ENCODE data around the gene DXO. TPM values are rescaled to one million over a fixed set of nuclear protein-coding genes. Genes with fewer than 3 reads are reported as not detected.

The DXO gene
- total and polyA plus RNA-seq, 2 donors from 2014 or later = 21.3 to 26.0 TPM

GRCh38 chr6:31947864-31948263, 24.1 kb downstream of the DXO start:
- no peaks in the 10 kb centered on the region for H3K27me3 ChIP-seq (ENCODE audit: control insufficient read depth, insufficient read depth, low read length)
- H3K36me3 ChIP-seq (ENCODE audit: control insufficient read depth in 2 of 3, insufficient read depth in 3 of 3, low read length in 3 of 3) = peaks cover 0 to 6% (median 5%) of the 10 kb centered on the region in 3 donors
- no peak overlapping the region for H3K27ac ChIP-seq (ENCODE audit: low read depth in 2 of 2, low read length in 2 of 2)
- no peak overlapping the region for H3K9ac ChIP-seq (ENCODE audit: low read length in 3 of 3)
- FAIRE-seq (no peak), DNase-seq (no peak)
- no peaks in the 10 kb centered on the region for H3K9me3 ChIP-seq (ENCODE audit: control insufficient read depth in 2 of 3, insufficient read depth in 1 of 3, low read length in 3 of 3)
- H3K4me3 ChIP-seq (ENCODE audit: low read length in 3 of 3) = no peak overlapping the region
- H3K4me1 ChIP-seq (ENCODE audit: control insufficient read depth in 2 of 3, insufficient read depth in 2 of 3, low read depth in 1 of 3, low read length in 3 of 3) = peaks cover 0 to 6% (median 0%) of the 10 kb centered on the region in 3 donors
- intact Hi-C loops (cut with DNase I) = no loop called here
- no peak for TF ChIP-seq CTCF (IDR thresholded peaks at IDR 0.05; ENCODE audit: borderline replicate concordance, extremely low read depth, insufficient read depth)

GRCh38 chr6:31947070-31947675, 24.8 kb downstream of the DXO start:
- Histone ChIP-seq H3K27ac (ENCODE audit: low read depth in 2 of 2, low read length in 2 of 2) (no peak overlapping the region), H3K9ac (ENCODE audit: low read length in 3 of 3) (no peak overlapping the region), H3K36me3 (ENCODE audit: control insufficient read depth in 2 of 3, insufficient read depth in 3 of 3, low read length in 3 of 3) (peaks cover 0 to 5% (median 1%) of the 10 kb centered on the region in 3 donors), H3K4me1 (ENCODE audit: control insufficient read depth in 2 of 3, insufficient read depth in 2 of 3, low read depth in 1 of 3, low read length in 3 of 3) (peaks cover 0 to 6% (median 0%) of the 10 kb centered on the region in 3 donors), H3K9me3 (ENCODE audit: control insufficient read depth in 2 of 3, insufficient read depth in 1 of 3, low read length in 3 of 3) (no peaks in the 10 kb centered on the region), H3K27me3 (ENCODE audit: control insufficient read depth, insufficient read depth, low read length) (no peaks in the 10 kb centered on the region), H3K4me3 (ENCODE audit: low read length in 3 of 3) (no peak overlapping the region)
- no peak for TF ChIP-seq CTCF (IDR thresholded peaks at IDR 0.05; ENCODE audit: borderline replicate concordance, extremely low read depth, insufficient read depth)
- FAIRE-seq (no peak), DNase-seq (no peak)
- intact Hi-C loops (cut with DNase I) = no loop called here

- Histone ChIP-seq H3K27ac (ENCODE audit: low read depth in 2 of 2, low read length in 2 of 2) (peak overlapping the region; percentile 69 to 78), H3K4me1 (ENCODE audit: control insufficient read depth in 2 of 3, insufficient read depth in 2 of 3, low read depth in 1 of 3, low read length in 3 of 3) (peaks cover 0 to 6% (median 0%) of the 10 kb centered on the region in 3 donors), H3K36me3 (ENCODE audit: control insufficient read depth in 2 of 3, insufficient read depth in 3 of 3, low read length in 3 of 3) (peaks cover 0 to 3% (median 0%) of the 10 kb centered on the region in 3 donors), H3K27me3 (ENCODE audit: control insufficient read depth, insufficient read depth, low read length) (no peaks in the 10 kb centered on the region), H3K9ac (ENCODE audit: low read length in 3 of 3) (peak overlapping the region in 1 of 3 donors; percentile 53), H3K9me3 (ENCODE audit: control insufficient read depth in 2 of 3, insufficient read depth in 1 of 3, low read length in 3 of 3) (no peaks in the 10 kb centered on the region), H3K4me3 (ENCODE audit: low read length in 3 of 3) (peak overlapping the region in 2 of 3 donors; percentile 29 to 47)
- no peak for TF ChIP-seq CTCF (IDR thresholded peaks at IDR 0.05; ENCODE audit: borderline replicate concordance, extremely low read depth, insufficient read depth)
- intact Hi-C loops (cut with DNase I) = no loop called here
- no peak for FAIRE-seq
- DNase-seq = no peak
Measured at GRCh38 chr6:31946370-31946885, 25.5 kb downstream of the DXO start.
